AG04449 (cell line): ENCODE data around the gene CALN1.

Source experiments
- CTCF ChIA-PET: fragments of 350-600 bp; formaldehyde crosslinking; extraction: SDS; loops from one replicate; lab custom pipeline; 2021; ENCODE audit warnings: antibody characterized with exemption; lab: Yijun Ruan, JAX
- POLR2A ChIA-PET: fragments of 400-600, 350-600 bp; formaldehyde crosslinking; extraction: SDS; loops from one replicate; lab custom pipeline; 2020; ENCODE audit warnings: antibody characterized with exemption, inconsistent platforms; lab: Yijun Ruan, JAX
- DNase-seq: peaks from one replicate; pipeline ENCODE4 v3.0.0-alpha.2; 2010; ENCODE audit warnings: low read depth, low spot score
- H3K4me3 ChIP-seq: 2 replicates; pipeline ENCODE4 v1.5.1; 2011; ENCODE audit warnings: low read depth, mild to moderate bottlenecking, control low read depth, low read length
- TF ChIP-seq, protein P1 (sequence below): IDR thresholded peaks from one replicate; pipeline ENCODE4 v1.5.1; 2011; ENCODE audit warnings: mild to moderate bottlenecking, moderate library complexity, low read length, control low read depth, inconsistent platforms; ENCODE audit not compliant: insufficient read depth; ENCODE audit errors: missing control alignments

The CALN1 gene

DNA sequence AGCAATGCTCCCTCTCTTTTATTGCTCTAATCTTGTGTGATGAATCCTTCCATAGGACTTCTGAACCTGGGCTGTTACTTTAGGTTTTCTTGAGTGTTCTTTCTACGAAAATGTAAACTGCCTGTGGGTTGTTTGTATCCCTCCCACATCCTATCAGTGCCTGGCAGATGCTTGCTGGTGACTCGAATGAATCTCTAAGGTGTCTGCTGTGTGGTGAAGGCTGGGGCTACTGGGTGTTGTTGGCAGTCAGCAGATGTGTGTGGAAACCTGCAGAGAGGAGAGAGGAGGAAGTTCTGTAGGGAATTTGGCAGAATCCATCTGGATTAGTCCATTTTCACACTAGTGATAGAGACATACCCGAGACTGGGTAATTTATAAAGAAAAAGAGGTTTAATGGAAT, 639.4 kb downstream of the CALN1 start:
- ChIA-PET CTCF (no interaction called here), POLR2A (no interaction called here)
- DNase-seq: no peak
- TF ChIP-seq, protein P1, sequence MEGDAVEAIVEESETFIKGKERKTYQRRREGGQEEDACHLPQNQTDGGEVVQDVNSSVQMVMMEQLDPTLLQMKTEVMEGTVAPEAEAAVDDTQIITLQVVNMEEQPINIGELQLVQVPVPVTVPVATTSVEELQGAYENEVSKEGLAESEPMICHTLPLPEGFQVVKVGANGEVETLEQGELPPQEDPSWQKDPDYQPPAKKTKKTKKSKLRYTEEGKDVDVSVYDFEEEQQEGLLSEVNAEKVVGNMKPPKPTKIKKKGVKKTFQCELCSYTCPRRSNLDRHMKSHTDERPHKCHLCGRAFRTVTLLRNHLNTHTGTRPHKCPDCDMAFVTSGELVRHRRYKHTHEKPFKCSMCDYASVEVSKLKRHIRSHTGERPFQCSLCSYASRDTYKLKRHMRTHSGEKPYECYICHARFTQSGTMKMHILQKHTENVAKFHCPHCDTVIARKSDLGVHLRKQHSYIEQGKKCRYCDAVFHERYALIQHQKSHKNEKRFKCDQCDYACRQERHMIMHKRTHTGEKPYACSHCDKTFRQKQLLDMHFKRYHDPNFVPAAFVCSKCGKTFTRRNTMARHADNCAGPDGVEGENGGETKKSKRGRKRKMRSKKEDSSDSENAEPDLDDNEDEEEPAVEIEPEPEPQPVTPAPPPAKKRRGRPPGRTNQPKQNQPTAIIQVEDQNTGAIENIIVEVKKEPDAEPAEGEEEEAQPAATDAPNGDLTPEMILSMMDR: no peak
- no peak overlapping the region for H3K4me3 ChIP-seq

DNA sequence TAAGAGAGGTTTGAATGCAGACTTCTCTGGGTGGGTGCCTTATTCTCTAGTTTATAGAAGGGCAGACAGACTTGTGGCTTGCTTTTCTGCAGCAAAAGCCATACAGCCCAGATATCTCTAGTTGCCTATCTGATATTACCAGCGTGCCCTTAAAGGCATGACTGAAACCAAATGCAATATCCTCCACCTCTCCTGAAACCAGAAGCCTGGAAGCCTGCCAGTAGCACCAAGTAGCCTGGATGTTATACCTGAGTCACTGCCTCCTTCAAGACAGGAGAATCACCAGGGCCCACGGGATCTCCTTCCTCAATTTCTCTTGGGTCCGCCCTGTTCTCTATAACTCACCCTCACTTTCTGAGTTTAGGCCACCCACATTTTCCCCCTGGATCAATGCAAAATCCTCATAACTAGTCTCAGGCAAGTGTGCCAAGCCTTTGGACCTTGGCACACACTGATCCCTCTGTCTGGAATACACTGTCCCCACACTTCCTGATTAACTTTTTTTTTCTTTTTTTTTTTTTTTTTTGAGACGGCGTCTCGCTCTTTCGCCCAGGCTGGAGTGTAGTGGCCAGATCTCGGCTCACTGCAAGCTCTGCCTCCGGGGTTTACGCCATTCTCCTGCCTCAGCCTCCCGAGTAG, 641.8 kb downstream of the CALN1 start:
- H3K4me3 ChIP-seq: no peak overlapping the region
- TF ChIP-seq, protein P1: no peak
- DNase-seq: no peak
- ChIA-PET CTCF (no interaction called here), POLR2A (no interaction called here)

DNA sequence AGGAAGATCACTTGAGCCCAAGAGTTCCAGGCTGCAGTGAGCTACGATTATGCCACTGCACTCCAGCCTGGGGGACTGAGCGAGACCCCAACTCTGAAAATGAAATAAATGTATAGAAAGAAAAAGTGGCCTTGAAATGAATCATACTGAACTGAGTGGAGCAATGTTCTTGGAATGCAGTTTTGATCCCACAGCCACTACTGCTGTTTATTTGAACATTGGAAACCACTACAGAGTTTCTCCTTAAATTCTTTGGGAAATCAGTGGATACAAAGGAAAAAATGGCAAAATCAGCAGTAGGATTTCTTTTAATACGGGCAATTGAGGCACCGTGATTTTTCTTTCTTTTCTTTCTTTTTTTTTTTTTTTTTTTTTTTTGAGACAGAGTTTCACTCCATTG, 642.8 kb downstream of the CALN1 start:
- no peak for DNase-seq
- TF ChIP-seq, protein P1: no peak
- CTCF ChIA-PET: no interaction called here
- no peak overlapping the region for H3K4me3 ChIP-seq
- POLR2A ChIA-PET: no interaction called here

DNA sequence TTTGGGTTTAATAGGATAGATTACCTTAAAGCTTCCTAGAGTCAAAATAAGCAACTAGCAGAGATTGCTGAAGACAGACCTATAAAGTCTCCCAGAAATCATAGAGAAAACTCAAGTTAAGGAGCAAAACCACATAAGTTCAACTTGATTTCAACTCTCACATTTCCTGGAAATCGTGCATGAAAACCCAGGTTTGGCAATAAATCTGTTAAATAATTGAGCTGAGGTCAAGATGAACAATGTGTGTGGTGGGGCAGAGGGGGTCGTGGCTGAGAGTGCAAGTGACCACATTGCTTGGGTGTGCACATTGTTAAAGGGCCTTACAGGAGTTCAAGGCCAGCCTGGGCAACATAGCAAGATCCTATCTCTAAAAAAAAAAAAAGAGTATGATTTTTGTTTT, 643.7 kb downstream of the CALN1 start:
- no peak for DNase-seq
- TF ChIP-seq, protein P1: no peak
- ChIA-PET CTCF (no interaction called here), POLR2A (no interaction called here)
- no peak overlapping the region for H3K4me3 ChIP-seq

DNA sequence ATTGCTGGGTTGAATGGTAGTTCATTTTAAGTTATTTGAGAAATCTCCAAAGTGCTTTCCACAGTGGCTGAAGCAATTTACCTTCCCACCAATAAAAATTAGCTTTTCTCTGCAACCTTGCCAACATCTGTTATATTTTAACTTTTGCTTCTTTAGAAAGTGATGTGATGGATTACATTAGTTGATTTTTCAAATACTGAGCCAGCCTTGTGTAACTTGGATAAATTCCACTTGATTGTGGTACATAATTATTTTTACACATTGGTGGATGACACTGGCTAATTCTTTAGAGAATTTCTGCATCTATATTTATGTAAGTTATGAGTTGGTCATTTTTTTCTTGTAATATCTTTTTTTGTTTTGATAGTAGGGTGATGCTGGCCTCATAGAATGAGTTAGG, 646.1 kb downstream of the CALN1 start:
- TF ChIP-seq, protein P1: no peak
- CTCF ChIA-PET: interaction anchor here (2.3 kb wide), 1 partner anchor 13 kb away, joined by 7 read pairs; no protein-coding TSS in a partner anchor
- POLR2A ChIA-PET: no interaction called here
- no peak for DNase-seq
- H3K4me3 ChIP-seq: no peak overlapping the region

DNA sequence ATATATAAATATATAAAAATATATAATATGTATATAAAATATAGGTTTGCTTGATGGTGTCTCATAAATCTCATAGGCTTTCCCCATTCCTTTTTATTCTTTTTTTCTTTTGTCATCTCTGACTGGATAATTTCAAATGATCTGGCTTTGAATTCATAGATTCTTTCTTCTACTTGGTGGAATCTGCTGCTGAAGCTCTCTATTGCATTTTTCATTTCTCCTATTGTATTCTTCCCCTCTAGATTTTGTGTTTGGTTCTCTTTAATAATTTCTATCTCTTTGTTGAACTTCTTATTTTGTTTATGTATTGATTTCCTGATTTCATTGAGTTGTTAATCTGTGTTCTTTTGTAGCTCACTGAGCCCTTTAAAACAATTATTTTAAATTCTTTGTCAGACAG, 650.8 kb downstream of the CALN1 start:
- POLR2A ChIA-PET: no interaction called here
- H3K4me3 ChIP-seq: no peak overlapping the region
- CTCF ChIA-PET: interaction anchor here (2.6 kb wide), 1 partner anchor 9 kb away, joined by 8 read pairs; no protein-coding TSS in a partner anchor
- DNase-seq: no peak
- TF ChIP-seq, protein P1: no peak
